Measurements from ENCODE around the gene KCNA2.

DNA sequence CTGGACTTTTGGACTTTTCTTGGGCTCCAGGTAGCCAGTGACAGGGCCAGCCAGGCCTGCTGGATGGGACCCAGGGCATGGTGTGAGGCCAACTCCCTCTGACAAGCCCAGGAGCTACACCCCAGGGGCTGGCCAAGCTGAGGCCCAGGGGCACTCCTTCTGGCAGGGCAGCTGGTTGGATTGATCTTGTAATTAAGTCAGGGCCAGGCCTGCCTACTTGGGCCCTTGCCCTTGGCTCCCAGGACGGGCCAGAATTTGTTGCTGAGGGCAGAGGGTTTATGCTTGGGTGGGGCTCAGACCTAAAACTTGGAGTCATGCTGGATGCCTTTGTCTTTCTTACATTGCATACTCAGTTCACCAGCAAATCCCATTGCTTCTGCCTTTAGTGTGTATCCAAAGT, 20.7 kb downstream of the KCNA2 start:
- no peak for TF ChIP-seq ZFX (IDR thresholded peaks at IDR 0.05)
- TF ChIP-seq, protein P1, sequence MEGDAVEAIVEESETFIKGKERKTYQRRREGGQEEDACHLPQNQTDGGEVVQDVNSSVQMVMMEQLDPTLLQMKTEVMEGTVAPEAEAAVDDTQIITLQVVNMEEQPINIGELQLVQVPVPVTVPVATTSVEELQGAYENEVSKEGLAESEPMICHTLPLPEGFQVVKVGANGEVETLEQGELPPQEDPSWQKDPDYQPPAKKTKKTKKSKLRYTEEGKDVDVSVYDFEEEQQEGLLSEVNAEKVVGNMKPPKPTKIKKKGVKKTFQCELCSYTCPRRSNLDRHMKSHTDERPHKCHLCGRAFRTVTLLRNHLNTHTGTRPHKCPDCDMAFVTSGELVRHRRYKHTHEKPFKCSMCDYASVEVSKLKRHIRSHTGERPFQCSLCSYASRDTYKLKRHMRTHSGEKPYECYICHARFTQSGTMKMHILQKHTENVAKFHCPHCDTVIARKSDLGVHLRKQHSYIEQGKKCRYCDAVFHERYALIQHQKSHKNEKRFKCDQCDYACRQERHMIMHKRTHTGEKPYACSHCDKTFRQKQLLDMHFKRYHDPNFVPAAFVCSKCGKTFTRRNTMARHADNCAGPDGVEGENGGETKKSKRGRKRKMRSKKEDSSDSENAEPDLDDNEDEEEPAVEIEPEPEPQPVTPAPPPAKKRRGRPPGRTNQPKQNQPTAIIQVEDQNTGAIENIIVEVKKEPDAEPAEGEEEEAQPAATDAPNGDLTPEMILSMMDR (conservative IDR thresholded peaks at IDR 0.05): no peak

Measured in C4-2B (cell line).